ENCODE results near the gene STK31.

- TF ChIP-seq, protein P1, sequence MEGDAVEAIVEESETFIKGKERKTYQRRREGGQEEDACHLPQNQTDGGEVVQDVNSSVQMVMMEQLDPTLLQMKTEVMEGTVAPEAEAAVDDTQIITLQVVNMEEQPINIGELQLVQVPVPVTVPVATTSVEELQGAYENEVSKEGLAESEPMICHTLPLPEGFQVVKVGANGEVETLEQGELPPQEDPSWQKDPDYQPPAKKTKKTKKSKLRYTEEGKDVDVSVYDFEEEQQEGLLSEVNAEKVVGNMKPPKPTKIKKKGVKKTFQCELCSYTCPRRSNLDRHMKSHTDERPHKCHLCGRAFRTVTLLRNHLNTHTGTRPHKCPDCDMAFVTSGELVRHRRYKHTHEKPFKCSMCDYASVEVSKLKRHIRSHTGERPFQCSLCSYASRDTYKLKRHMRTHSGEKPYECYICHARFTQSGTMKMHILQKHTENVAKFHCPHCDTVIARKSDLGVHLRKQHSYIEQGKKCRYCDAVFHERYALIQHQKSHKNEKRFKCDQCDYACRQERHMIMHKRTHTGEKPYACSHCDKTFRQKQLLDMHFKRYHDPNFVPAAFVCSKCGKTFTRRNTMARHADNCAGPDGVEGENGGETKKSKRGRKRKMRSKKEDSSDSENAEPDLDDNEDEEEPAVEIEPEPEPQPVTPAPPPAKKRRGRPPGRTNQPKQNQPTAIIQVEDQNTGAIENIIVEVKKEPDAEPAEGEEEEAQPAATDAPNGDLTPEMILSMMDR (IDR thresholded peaks at IDR 0.05) = no peak
- TF ChIP-seq POLR2A (IDR thresholded peaks at IDR 0.05) = no peak
- TF ChIP-seq EP300 (IDR thresholded peaks at IDR 0.05) = no peak
Measured at GRCh38 chr7:23687011-23687410, 23.0 kb upstream of the STK31 start.
